Measurements from ENCODE around the gene SNAI3.

Gene SNAI3

GRCh38 chr16:88705801-88706228, 19.5 kb upstream of the SNAI3 start:
- no peak for DNase-seq (ENCODE audit: low read depth)

- DNase-seq (ENCODE audit: low read depth): peak; percentile 33
Observed at GRCh38 chr16:88705076-88705684, 18.9 kb upstream of the SNAI3 start.

- no peak for DNase-seq (ENCODE audit: low read depth)
Observed at GRCh38 chr16:88703486-88704309, 17.4 kb upstream of the SNAI3 start.

GRCh38 chr16:88702371-88703210, 16.3 kb upstream of the SNAI3 start:
- no peak for DNase-seq (ENCODE audit: low read depth)

GRCh38 chr16:88701581-88702370, 15.5 kb upstream of the SNAI3 start:
- no peak for DNase-seq (ENCODE audit: low read depth)

GRCh38 chr16:88700636-88701482, 14.6 kb upstream of the SNAI3 start:
- peak; percentile 75 for DNase-seq (ENCODE audit: low read depth)

- no peak for DNase-seq (ENCODE audit: low read depth)
Observed at GRCh38 chr16:88700322-88700635, 14.0 kb upstream of the SNAI3 start.

- no peak for DNase-seq (ENCODE audit: low read depth)
Observed at GRCh38 chr16:88699180-88699579, 12.9 kb upstream of the SNAI3 start.

- DNase-seq (ENCODE audit: low read depth): no peak
Observed at GRCh38 chr16:88698646-88699045, 12.3 kb upstream of the SNAI3 start.

- no peak for DNase-seq (ENCODE audit: low read depth)
Observed at GRCh38 chr16:88697831-88698615, 11.7 kb upstream of the SNAI3 start.

GRCh38 chr16:88697116-88697830, 11.0 kb upstream of the SNAI3 start:
- no peak for DNase-seq (ENCODE audit: low read depth)

GRCh38 chr16:88696441-88696840, 10.1 kb upstream of the SNAI3 start:
- DNase-seq (ENCODE audit: low read depth): no peak

- DNase-seq (ENCODE audit: low read depth): no peak
Observed at GRCh38 chr16:88695753-88696152, 9.4 kb upstream of the SNAI3 start.

- DNase-seq (ENCODE audit: low read depth): no peak
Observed at GRCh38 chr16:88695218-88695617, 8.9 kb upstream of the SNAI3 start.

- DNase-seq (ENCODE audit: low read depth): no peak
Observed at GRCh38 chr16:88694221-88695087, 8.1 kb upstream of the SNAI3 start.

GRCh38 chr16:88693420-88694177, 7.3 kb upstream of the SNAI3 start:
- no peak for DNase-seq (ENCODE audit: low read depth)

GRCh38 chr16:88692861-88693260, 6.6 kb upstream of the SNAI3 start:
- DNase-seq (ENCODE audit: low read depth): no peak

All from EH (cell line).